H1 (cell line): ENCODE measurements around the gene RNF220. TPM values are rescaled to one million over a fixed set of nuclear protein-coding genes. Genes with fewer than 3 reads are reported as not detected.

Experiments
- CTCF ChIA-PET: fragments of 300-600 bp; sonication (Branson Sonifier 250); formaldehyde crosslinking; loops from one replicate; lab custom pipeline; 2021; ENCODE audit not compliant: partially characterized antibody; lab: Charles Lee
- POLR2A ChIA-PET: fragments of 300-600 bp; sonication (Branson Sonifier 250); formaldehyde crosslinking; loops from one replicate; lab custom pipeline; 2021; ENCODE audit warnings: inconsistent platforms; ENCODE audit not compliant: partially characterized antibody; lab: Charles Lee
- DNase-seq, 2 experiments: peaks; one replicate each; pipeline versions ENCODE4 v3.0.0 to v3.0.0-alpha.2; 2010 to 2022; ENCODE audit warnings: low spot score in 2 of 2, low read depth in 1 of 2, mixed read lengths in 1 of 2
- FAIRE-seq: peaks from 2 replicates; lab custom pipeline; 2011; peaks lifted over from hg19 to GRCh38; lab: Jason Lieb, UNC
- H2AFZ ChIP-seq: 2 replicates; pipeline ENCODE4 v1.8.1; 2012; ENCODE audit warnings: low read length, inconsistent platforms
- H2AK5ac ChIP-seq: 2 replicates; pipeline ENCODE4 v1.6.1; 2013; ENCODE audit warnings: low read depth, low read length
- H2BK120ac ChIP-seq: replicated peaks from 2 replicates; pipeline ENCODE3; 2013; ENCODE audit warnings: low read depth, low read length, inconsistent platforms
- H2BK12ac ChIP-seq: 2 replicates; pipeline ENCODE4 v1.6.1; 2013; ENCODE audit warnings: low read depth, low read length
- H2BK15ac ChIP-seq: 2 replicates; pipeline ENCODE4 v1.6.1; 2013; ENCODE audit warnings: low read length
- H2BK20ac ChIP-seq: 2 replicates; pipeline ENCODE4 v1.6.1; 2013; ENCODE audit warnings: low read length
- H2BK5ac ChIP-seq: 2 replicates; pipeline ENCODE4 v1.6.1; 2013; ENCODE audit warnings: low read depth, low read length
- H3K14ac ChIP-seq: 2 replicates; pipeline ENCODE4 v1.6.1; 2013; ENCODE audit warnings: inconsistent platforms; ENCODE audit not compliant: insufficient read length
- H3K18ac ChIP-seq: 2 replicates; pipeline ENCODE4 v1.6.1; 2013; ENCODE audit warnings: low read length; ENCODE audit errors: extremely low read depth
- H3K23ac ChIP-seq: 2 replicates; pipeline ENCODE4 v1.6.1; 2013; ENCODE audit warnings: inconsistent platforms; ENCODE audit not compliant: insufficient read length
- H3K23me2 ChIP-seq: 2 replicates; pipeline ENCODE4 v1.6.1; 2013; ENCODE audit warnings: low read depth, low read length
- H3K27ac ChIP-seq: 2 replicates; pipeline ENCODE4 v1.6.1; 2011; ENCODE audit warnings: low read depth, low read length, inconsistent platforms
- H3K27me3 ChIP-seq, 4 experiments: replicated peaks in 1 of 4; 1 replicate in 1 of 4; 2 replicates in 3 of 4; pipeline versions ENCODE4 v1.6.1 to v1.8.1; 2011 to 2013; ENCODE audit warnings: low read length in 3 of 4, mild to moderate bottlenecking in 3 of 4, inconsistent platforms in 2 of 4, mixed read lengths in 2 of 4, moderate library complexity in 1 of 4; ENCODE audit not compliant: control insufficient read depth in 3 of 4, insufficient read depth in 3 of 4; ENCODE audit errors: extremely low read depth in 1 of 4
- H3K36me3 ChIP-seq, 4 experiments: 2 replicates each; pipeline versions ENCODE4 v1.6.1 to v1.8.1; 2011 to 2013; ENCODE audit warnings: mild to moderate bottlenecking in 4 of 4, low read length in 3 of 4, moderate library complexity in 2 of 4, control low read depth in 1 of 4, inconsistent platforms in 1 of 4; ENCODE audit not compliant: insufficient read depth in 4 of 4, control insufficient read depth in 2 of 4
- H3K4ac ChIP-seq: replicated peaks from 2 replicates; pipeline ENCODE3; 2013; ENCODE audit warnings: low read length, low read depth, mixed read lengths, inconsistent platforms; ENCODE audit not compliant: insufficient read length
- H3K4me1 ChIP-seq, 4 experiments: replicated peaks in 1 of 4; 1 replicate in 1 of 4; 2 replicates in 3 of 4; pipeline versions ENCODE4 v1.6.1 to v1.8.1; 2011 to 2013; ENCODE audit warnings: low read length in 3 of 4, inconsistent platforms in 2 of 4, mixed read lengths in 1 of 4; ENCODE audit not compliant: insufficient read depth in 4 of 4, control insufficient read depth in 3 of 4
- H3K4me2 ChIP-seq, 2 experiments: 2 replicates each; pipeline versions ENCODE4 v1.6.1 to v1.8.1; 2011 to 2013; ENCODE audit warnings: low read depth in 2 of 2, low read length in 2 of 2, control low read depth in 1 of 2, inconsistent platforms in 1 of 2, mild to moderate bottlenecking in 1 of 2; ENCODE audit not compliant: insufficient read depth in 1 of 2
- H3K4me3 ChIP-seq, 4 experiments: fragments of 200-600, 300-600 bp in 1 of 4; sonication (generic), shearing (Covaris generic), sonication (Bioruptor Twin) in 1 of 4; 2 replicates each; pipeline versions ENCODE4 v1.5.1 to v1.8.1; 2011 to 2016; ENCODE audit warnings: low read length in 4 of 4, low read depth in 3 of 4, control low read depth in 2 of 4, inconsistent platforms in 2 of 4, mild to moderate bottlenecking in 2 of 4, mixed read lengths in 1 of 4, moderate library complexity in 1 of 4; ENCODE audit not compliant: insufficient read depth in 2 of 4; ENCODE audit errors: extremely low read depth in 1 of 4
- H3K56ac ChIP-seq: replicated peaks from 2 replicates; pipeline ENCODE3; 2013; ENCODE audit warnings: low read depth, mild to moderate bottlenecking, mixed read lengths, low read length, inconsistent platforms; ENCODE audit not compliant: insufficient read length
- H3K79me1 ChIP-seq: 2 replicates; pipeline ENCODE4 v1.6.1; 2013; ENCODE audit warnings: low read depth, low read length, control low read depth
- H3K79me2 ChIP-seq, 2 experiments: 2 replicates each; pipeline versions ENCODE4 v1.6.1 to v1.8.1; 2012 to 2013; ENCODE audit warnings: low read length in 2 of 2, mild to moderate bottlenecking in 2 of 2, inconsistent platforms in 1 of 2; ENCODE audit not compliant: insufficient read depth in 2 of 2, control insufficient read depth in 1 of 2
- H3K9ac ChIP-seq, 4 experiments: replicated peaks in 1 of 4; 1 replicate in 1 of 4; 2 replicates in 3 of 4; pipeline versions ENCODE4 v1.6.1 to v1.8.1; 2011 to 2013; ENCODE audit warnings: low read depth in 3 of 4, low read length in 3 of 4, control low read depth in 2 of 4, mild to moderate bottlenecking in 2 of 4, moderate library complexity in 2 of 4, inconsistent platforms in 1 of 4; ENCODE audit errors: extremely low read depth in 1 of 4
- H3K9me3 ChIP-seq, 2 experiments: 2 replicates each; pipeline versions ENCODE4 v1.6.1 to v1.8.1; 2012 to 2013; ENCODE audit warnings: mild to moderate bottlenecking in 2 of 2, moderate library complexity in 2 of 2, control low read depth in 1 of 2, inconsistent platforms in 1 of 2, low read depth in 1 of 2, low read length in 1 of 2, mixed read lengths in 1 of 2; ENCODE audit not compliant: insufficient read depth in 2 of 2
- H4K20me1 ChIP-seq, 2 experiments: replicated peaks in 1 of 2; 2 replicates each; pipeline versions ENCODE3 to v1.8.1; 2011 to 2013; ENCODE audit warnings: inconsistent platforms in 2 of 2, low read length in 2 of 2, mild to moderate bottlenecking in 1 of 2; ENCODE audit not compliant: insufficient read depth in 2 of 2, control insufficient read depth in 1 of 2
- H4K5ac ChIP-seq: 2 replicates; pipeline ENCODE4 v1.6.1; 2013; ENCODE audit warnings: low read length, low read depth, mixed read lengths, inconsistent platforms; ENCODE audit not compliant: insufficient read length
- H4K8ac ChIP-seq: 2 replicates; pipeline ENCODE4 v1.8.0; 2013; ENCODE audit warnings: mild to moderate bottlenecking, moderate library complexity, low read length, inconsistent platforms; ENCODE audit not compliant: insufficient read depth; ENCODE audit errors: extremely low read depth
- H4K91ac ChIP-seq: replicated peaks from 2 replicates; pipeline ENCODE3; 2013; ENCODE audit warnings: low read length, mixed read lengths, inconsistent platforms; ENCODE audit not compliant: insufficient read length
- TAF1 ChIP-seq: IDR thresholded peaks from 2 replicates; pipeline ENCODE4 v1.6.1; 2011; ENCODE audit warnings: mild to moderate bottlenecking, low read depth, low read length
- WGBS, 2 experiments: shearing (Covaris generic) in 1 of 2; methylation state at CpG; one replicate each; pipeline versions ENCODE4 v1.1.6 to v1.1.7; 2013 to 2015; ENCODE audit warnings: low lambda C conversion rate in 2 of 2, mixed read lengths in 2 of 2, inconsistent platforms in 1 of 2, low coverage in 1 of 2, missing lambda C conversion rate in 1 of 2; ENCODE audit not compliant: insufficient replicate concordance in 2 of 2, insufficient coverage in 1 of 2, insufficient read length in 1 of 2; ENCODE audit errors: extremely low coverage in 1 of 2, missing lambda C conversion rate in 1 of 2; 5-methylcytosine and 5-hydroxymethylcytosine counted together
- polyA plus RNA-seq, 7 experiments: library from polyadenylated mRNA; depleted of rRNA in 3 of 7; stranded (reverse) in 5 of 7; unstranded in 2 of 7; fragments of >200 nt in 5 of 7; fragments of 200-250 nt in 2 of 7; gene quantifications; 1 replicate in 5 of 7; 2 replicates in 1 of 7; 4 replicates in 1 of 7; pipeline versions ENCODE4 v1.2.1 to v1.2.3, GENCODE V29; 2011 to 2013; ENCODE audit warnings: missing spikeins in 2 of 7, mixed read lengths in 2 of 7
- total RNA-seq: library from RNA; stranded (reverse); fragmentation: NEBNext Ultra II Directional; extraction: Animal tissue kit (Norgen Biotek cat#: 25700); gene quantifications from 2 replicates; pipeline ENCODE4 v1.2.1, GENCODE V29; 2021

RNF220 gene
- total and polyA plus RNA-seq, 2 of the 8 experiments (the other 6 are each of a cell fraction or from before 2014, with no cell fraction given): 123 to 160 TPM

DNA sequence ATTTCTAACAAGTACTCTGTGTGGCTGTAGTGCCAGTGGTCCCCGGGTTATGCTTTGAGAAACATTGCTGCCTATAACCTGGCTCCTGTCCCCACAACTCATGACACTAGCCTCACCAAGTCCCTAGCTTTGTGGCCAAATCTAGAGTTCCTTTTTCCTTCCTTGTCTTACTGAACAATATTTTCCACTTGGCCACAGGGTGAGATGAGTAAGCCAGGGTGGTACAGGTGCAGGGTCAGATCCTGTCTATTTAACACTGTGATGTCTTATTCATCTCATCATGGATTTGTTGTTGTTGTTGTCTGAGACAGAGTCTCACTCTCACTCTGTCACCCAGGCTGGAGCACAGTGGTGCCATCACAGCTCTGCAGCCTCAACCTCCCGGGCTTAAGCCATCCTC lies 288.1 kb downstream of the RNF220 start:
- no peak for FAIRE-seq

More for the DNA sequence above, 288.1 kb downstream of the RNF220 start:
- Histone ChIP-seq H2BK120ac (no peak overlapping the region), H3K9ac (no peak overlapping the region), H4K20me1 (no peaks in the 10 kb centered on the region), H2AK5ac (no peak overlapping the region), H3K4me2 (no peak overlapping the region), H2BK5ac (no peak overlapping the region), H3K23ac (no peak overlapping the region), H4K91ac (no peak overlapping the region), H3K14ac (no peak overlapping the region), H3K79me1 (no peaks in the 10 kb centered on the region), H4K8ac (no peak overlapping the region), H3K56ac (no peak overlapping the region), H3K79me2 (no peaks in the 10 kb centered on the region), H4K5ac (no peak overlapping the region), H3K4me3 (no peak overlapping the region), H2AFZ (no peak overlapping the region), H3K27me3 (no peaks in the 10 kb centered on the region), H3K23me2 (no peaks in the 10 kb centered on the region), H3K36me3 (no peaks in the 10 kb centered on the region), H3K4me1 (peaks cover 0 to 7% (median 3%) of the 10 kb centered on the region in 4 experiments; a peak in 3 of 7 replicates), H2BK20ac (no peak overlapping the region), H3K27ac (no peak overlapping the region), H2BK12ac (no peak overlapping the region), H3K9me3 (no peaks in the 10 kb centered on the region), H3K18ac (no peak overlapping the region), H2BK15ac (no peak overlapping the region), H3K4ac (no peak overlapping the region)
- WGBS, 2 experiments: 90% methylated on average over 2 of the region's 2 CpGs; no CpG with 5 or more reads in 1 of the 2 experiments
- no peak for TF ChIP-seq TAF1
- ChIA-PET CTCF (interaction anchor here (1.4 to 3.4 kb wide), 2 partner anchors 14 to 40 kb away, joined by 5 to 15 read pairs; no protein-coding TSS in a partner anchor), POLR2A (interaction anchor here (1.6 kb wide), 1 partner anchor 38 kb away, joined by 3 read pairs; the partner anchor contains the start of gene RNU5D-1)
- DNase-seq: no peak
